GM18499 (cell line): Measurements from ENCODE around the gene RAD51B.
"Not testable (repeated sequence)": the region's sequence is repeated elsewhere in the genome, so short reads cannot be mapped to it uniquely, and the experiment has no call there.

Experiments
- ATAC-seq: cut with Tn5 transposase; IDR thresholded peaks from one replicate; pipeline ENCODE4 v1.9.1; 2021; ENCODE audit warnings: moderate number of reproducible peaks; ENCODE audit not compliant: insufficient read depth, unreplicated experiment

Gene RAD51B

DNA sequence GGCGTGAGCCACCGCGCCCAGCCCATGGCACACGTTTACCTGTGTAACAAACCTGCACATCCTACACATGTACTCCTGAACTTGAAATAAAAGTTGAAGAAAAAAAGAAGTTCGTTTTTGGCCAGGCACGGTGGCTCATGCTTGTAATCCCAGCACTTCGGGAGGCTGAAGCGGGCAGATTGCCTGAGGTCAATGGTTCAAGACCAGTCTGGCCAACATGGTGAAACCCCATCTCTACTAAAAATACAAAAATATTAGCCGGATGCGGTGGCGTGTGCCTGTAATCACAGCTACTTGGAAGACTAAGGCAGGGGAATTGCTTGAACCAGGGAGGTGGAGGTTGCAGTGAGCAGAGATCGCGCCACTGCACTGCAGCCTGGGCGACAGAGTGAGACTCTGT, 879.2 kb downstream of the RAD51B start:
- ATAC-seq = not testable (repeated sequence)

DNA sequence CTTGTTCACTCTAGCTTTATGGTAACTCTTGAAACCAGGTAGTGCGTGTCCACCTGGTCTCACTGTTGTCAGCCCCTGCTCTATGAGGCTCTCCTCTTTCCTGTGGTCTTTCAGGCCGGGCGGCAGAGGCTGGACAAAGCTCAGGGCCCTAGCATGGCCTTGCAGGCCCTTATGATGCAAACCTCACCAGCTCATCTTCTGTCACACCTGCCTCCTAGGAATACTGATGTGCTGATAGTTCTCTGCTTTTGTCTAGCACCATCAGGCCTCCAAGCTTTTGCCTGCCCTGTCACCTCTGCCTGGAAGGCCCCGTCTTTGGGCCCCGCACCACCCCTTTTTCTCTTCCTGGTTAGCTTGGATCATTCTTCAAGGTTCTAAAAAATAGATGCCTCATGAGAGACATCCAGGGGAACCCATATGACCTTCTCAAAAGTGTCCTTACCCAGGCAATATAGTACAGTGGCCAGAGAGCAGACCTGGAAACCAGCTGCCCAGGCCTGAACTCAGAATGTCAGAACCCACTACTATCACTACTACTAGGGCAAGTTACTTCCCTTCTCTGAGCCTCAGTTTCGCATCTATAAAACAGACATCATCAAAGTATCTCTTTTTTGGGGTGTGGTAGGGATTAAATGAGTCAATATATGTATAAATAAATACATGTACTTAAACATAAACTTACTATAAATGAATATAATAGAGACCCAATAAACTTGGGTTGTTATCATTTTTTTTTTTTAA, 881.6 kb downstream of the RAD51B start:
- ATAC-seq = no peak

DNA sequence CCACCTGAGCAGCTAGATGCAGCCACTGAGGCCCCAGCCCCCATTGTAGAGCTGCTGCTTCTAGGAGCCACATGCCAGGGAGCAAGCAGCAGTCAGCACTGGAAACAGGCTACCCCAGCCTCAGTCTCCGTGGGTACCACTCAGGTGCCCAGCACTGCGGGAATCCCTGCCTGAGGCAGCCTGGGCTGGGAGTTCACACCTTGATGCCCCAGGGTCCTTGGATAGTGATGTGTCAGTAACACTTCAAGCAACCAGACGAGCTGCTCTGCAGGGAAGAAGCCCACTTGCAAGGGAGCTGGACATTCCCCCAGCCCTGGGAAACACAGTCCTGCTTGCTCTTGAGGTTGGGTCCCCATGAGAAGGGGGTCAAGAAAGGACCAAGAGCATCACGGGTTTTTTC, 882.6 kb downstream of the RAD51B start:
- ATAC-seq = no peak

DNA sequence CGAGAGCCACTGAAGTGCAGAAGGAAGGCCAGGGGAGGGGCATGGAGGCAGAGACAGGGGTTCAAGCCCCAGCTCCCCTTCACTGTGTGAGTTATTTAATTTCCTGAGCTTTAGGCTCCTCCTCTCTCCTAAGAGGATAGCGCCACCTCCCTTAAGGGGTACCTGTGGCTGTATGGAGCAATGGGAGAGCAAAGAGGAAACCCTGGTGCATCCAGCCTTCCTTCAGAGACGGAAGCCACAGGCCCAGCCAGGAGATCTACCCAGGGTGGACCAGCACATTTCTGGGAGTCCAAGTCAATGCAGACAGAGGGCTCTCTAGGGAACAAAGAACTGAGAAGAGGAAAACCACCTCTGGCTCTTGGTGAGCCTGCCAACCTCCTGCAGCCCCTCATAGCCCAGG, 883.0 kb downstream of the RAD51B start:
- ATAC-seq = no peak

DNA sequence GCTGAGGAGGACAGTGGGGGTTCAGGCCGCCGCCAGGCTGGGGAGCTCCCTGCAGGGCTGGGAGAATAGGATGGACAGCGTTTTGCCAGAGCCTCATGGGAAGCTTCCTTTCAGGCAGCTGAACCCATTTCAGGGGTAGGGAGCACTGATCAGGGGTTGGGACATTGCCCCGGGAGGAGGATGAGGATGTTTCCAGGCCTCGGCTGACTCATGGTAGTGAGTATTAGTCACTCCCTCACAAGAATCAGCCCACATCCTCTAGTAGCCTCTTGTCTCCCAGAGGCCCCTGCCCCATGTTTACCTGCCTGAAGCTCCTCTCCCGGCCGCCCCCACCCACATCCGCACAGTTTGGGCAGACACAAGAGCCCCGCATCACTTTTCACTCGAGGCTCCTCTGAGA, 883.5 kb downstream of the RAD51B start:
- no peak for ATAC-seq

DNA sequence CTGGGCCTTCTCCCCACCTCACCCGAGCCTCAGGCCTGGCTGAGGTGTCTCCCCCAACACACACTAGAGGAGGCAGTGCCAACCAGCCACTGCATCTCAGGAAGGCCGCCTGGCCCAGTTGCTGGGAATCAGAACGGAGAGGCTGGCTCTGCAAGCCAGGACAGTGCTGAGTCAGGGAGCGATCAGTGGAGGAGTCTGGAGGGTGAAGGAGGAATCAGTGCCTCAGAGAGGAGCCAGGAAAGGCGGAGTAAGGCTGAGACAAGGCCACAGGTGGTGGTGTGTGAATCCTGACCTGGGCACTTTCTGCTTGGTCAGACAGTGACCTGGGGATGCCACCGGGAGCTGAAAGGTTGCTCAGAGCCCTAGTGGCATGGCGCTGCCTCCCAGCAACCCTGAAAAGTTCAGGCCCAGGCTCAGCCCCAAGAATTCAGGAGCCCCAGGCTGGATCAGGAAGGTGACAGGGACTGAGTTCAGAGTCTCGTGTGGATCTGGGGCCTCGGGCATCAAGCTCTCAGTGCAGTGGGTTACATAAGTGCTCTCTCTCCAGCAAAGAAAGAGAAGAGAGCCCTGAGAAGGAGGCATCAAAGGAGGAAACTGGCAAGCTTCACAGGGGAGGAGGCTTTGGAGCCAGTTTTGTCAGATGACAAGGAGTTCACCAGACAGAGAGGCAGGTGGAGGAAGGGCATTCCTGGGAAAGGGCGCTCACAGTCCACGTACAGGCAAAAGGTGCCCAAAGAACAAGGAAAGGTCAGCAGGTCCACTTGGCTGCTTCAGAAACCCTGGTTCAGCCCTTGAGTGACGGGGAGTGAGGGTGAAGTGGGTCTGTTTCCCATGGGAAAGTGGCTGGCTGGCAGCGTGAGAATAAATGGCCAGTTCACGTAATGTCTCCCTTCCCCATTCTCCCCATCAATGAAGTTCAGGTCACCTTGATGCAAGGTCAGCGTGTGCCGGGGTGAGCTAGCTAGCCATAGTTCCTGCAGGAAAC, 885.4 kb downstream of the RAD51B start:
- no peak for ATAC-seq

DNA sequence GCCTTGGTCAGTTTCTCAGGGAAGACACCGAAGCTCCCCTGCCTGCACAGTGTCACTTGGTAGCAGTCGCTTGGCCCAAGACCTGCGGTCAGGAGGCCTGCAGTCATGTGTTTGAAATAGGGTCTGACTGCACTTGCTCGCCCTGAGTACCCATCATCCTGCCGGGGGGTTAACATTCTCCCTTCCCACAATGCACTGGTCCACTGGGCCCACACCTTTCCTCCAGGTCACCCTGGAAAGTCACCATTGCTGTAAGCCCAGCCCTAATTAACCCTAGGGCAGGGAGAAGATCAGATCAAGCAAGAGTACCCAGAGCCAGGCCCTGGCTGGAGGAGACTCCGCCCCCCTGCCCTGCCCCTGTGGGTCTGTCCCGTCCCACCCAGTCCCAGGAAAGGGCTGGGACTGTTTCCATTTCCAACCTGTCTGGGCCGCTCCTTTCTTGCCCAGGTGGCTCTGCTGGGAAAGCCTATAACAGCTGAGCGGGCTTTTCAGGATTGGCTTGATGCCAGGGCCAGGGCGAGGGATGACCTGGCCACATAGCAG, 886.2 kb downstream of the RAD51B start:
- ATAC-seq = no peak

DNA sequence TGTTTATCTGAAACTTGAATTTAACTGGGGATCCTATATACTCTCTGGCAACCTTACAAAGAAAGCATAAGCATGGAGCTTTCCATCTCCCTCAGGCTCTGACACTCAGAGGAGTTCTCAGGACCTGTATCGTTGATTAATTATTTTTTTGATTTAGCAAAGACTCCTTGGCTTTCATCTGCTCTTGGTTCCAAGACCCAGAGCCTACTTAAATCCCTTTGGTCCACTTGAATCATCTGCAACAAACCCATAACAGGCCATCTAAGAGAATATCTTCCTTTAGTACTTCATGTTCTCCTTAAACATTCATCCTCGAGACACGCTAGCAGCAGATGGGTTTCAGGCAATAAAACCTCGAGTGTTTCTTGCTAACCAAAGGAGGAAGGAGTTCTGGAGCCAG, 887.9 kb downstream of the RAD51B start:
- no peak for ATAC-seq

DNA sequence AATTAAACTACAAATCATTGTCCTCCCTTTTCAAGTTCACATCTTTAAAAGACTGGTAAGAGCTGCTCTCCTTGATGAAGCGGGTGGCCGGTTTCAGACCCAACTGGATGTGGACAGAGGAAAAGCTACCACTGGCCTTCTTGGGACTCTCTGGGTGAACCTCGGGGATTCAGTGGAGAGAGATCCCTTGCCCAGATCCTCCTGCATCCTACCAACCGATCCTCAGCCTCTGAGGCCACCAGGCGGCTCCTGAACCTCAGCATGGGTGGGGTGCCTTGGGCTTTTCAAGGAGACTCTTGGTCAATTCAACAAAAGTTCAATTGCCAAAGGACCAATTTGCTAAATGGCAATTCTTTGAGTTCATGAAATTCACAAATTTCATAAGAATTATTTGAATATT, 888.8 kb downstream of the RAD51B start:
- ATAC-seq = no peak

- no peak for ATAC-seq
Observed at GRCh38 chr14:68709007-68709406, 889.4 kb downstream of the RAD51B start.

DNA sequence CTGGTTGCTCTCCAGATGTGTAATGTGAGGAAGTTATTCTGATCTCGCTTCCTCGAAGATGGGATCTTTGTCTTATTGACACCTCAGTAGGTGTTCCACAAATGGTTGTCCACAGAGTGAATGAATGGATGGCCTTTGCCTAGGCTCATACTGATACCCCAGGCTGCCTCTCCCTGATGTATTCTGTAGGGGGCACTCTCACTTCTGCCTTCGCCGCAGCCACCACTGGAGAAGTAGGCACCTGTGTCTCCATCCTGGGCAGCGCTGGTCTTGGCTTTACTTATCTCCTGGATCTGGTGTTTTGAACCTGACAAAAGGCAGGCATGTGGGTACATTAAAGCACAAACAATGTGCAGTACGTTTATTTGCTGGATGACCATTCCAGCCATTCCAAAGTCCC, 891.2 kb downstream of the RAD51B start:
- no peak for ATAC-seq

DNA sequence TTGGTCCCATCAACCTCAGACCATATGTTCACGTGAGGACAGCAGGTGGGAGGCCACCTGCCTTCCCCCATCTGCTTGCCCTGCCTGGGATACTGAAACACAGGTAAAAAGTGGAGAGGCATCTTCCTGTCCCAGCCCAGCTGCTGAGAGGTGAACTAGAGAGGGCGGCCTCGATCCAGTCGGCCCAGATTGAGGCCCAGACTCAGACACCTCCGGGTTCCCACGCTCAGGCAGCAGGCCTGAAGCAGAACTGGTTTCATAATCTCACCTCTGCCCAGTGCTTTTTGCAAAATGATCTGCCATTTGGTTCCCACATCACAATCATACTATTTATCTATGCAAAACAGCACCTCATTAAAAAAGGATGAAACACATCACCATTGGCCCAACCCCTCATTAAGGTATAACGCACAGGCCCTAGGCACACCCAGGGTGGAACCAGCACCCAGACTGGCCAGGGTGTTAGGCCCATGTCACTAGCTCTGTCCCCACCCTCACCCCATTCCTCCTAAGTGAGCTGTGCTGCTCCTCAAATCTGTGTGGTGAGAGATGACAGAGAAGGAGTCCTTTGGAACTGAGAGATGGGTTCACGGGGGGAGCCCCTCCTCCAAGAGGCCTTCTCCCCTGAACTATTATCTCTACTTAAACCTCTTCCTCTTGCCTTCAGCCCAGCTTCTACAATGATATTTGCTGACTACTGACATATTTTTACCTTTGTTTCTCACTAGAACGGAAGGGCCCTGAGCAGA, 892.2 kb downstream of the RAD51B start:
- ATAC-seq = no peak

DNA sequence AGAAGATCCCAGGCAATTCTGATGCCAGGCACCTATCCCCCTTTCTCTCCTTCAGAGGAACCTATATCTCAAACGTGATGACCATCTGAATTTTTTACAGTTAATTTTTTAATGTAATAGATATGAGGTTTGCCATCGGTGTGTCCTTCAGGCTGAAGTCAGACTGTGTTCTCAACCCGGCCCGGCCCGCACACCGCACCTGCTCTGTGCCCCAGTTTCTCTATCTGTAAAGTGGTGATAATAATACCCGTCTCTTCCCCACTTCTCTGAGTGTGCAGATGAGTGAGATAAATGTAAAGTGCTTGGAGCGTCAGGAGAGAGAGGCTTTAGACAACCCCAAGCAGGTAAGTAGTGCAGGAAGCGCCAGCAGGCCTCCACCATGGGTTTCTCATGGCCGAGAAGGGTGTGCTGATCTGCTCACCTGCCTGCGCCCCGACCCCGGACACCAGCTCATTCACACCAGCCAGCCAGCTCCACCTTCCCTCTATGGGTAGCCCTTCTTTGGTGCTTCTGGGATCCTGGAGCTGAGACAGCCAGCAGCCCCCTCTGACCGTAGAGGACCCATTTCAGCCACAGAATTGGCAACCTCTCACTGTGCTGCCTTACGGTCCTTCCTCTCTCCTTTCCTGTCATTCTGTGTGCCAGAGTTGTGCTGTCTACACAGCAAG, 893.3 kb downstream of the RAD51B start:
- no peak for ATAC-seq

DNA sequence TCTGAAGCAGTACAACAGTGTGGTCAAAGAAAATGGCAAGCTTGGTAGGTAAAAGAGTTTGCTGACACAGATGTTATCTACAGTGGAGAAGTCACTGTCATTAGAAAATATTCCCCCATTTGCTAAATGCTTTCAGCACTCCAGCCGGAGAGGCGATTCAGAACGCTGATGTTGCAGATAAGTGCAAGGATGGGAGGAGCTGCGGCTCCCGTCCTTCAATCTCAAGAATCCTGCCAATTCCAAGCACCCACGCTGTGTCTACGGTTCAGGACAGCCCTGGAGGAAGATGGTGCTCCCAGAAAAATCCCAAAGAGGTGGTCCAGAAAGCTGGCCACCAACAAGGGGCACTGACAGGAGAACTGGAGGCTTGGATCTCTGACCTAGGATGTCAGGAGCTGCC, 894.2 kb downstream of the RAD51B start:
- ATAC-seq = no peak

DNA sequence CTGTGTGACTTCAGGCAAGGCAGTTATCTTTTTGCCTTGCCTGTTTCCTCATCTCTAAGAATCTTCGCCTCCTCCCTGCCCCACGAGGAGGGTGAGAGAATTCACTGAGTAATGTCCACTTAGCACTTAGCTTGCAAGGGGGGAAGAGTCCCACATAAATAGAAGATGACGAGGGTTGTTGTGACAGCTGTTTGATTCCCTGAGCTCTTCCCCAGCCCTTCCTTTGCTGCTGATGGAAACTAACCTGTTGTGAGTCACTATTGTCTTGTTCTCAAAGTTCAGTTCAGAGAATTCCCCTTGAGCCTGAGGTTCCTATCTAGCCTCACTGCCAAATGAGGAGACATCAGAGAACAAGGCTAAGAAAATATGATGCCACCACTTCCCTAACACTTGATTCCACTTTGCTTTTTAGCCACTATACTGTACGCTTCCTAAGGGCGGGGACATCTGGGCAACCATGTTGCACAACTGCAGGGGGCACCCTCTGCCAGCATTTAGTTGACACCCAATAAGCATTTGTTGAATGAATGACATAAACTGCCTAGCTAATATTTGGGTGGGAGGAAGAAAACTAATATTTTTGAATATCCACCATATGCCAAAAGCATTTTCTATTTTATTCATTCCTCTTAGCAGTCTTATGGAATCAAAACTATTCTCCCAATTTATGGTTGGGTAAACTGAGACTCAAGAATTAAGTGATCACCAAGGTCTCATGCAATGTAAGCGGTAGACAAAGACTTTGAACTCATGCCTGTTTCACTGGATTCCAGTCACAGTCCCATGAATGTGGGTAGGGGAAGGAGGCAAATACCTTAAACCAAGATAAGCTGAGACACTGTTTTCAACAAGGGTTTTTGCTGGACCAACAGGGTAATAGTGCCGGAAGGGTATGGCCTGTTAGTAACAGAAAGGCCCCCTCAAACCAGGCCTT, 895.7 kb downstream of the RAD51B start:
- no peak for ATAC-seq

DNA sequence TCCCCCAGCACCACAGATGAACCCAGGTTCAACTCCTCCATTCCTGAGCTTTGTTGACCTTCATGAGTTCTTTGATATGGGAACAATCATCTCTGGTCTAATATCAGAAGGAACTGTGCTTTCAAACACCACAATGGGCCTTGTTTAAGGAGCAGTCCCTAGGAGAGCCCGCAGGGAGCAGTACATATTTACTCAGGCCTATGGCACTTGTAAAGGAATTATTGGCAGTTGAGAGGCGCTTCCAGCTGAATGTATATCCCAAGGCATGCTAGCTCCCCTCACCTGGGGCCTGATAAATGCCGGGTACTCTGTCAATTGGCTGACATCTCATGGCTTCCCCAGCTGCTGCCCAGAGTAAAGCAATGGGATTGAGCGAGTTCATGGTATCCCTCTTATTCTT, 897.1 kb downstream of the RAD51B start:
- no peak for ATAC-seq

GRCh38 chr14:68718023-68718990, 898.7 kb downstream of the RAD51B start:
- ATAC-seq = no peak
